GM23338 (cell line): ENCODE results near the gene GSAP. TPM values are rescaled to one million over a fixed set of nuclear protein-coding genes. Genes with fewer than 3 reads are reported as not detected.

Experiments used
- ATAC-seq: fragments of 200-7000 bp; cut with Tn5 transposase; 3 replicates; pipeline ENCODE4 v1.9.1; 2020
- DNase-seq: peaks from one replicate; pipeline ENCODE4 v3.0.0-alpha.2; 2015; ENCODE audit warnings: low spot score
- H2AFZ ChIP-seq: fragments of 200-600 bp; sonication (generic); 2 replicates; pipeline ENCODE4 v1.8.0; 2016; ENCODE audit warnings: antibody characterized with exemption, mild to moderate bottlenecking, moderate library complexity
- H3F3A ChIP-seq: fragments of 200-600 bp; sonication (generic); replicated peaks from 2 replicates; pipeline ENCODE4 v1.8.0; 2017; ENCODE audit warnings: antibody characterized with exemption, mixed run types, low read depth
- H3K27ac ChIP-seq: fragments of 200-600 bp; sonication (generic); 2 replicates; pipeline ENCODE4 v1.6.1; 2016; ENCODE audit warnings: low read depth
- H3K27me3 ChIP-seq: fragments of 200-600 bp; sonication (generic); 2 replicates; pipeline ENCODE4 v1.8.0; 2016; ENCODE audit warnings: mild to moderate bottlenecking, mixed run types, moderate library complexity; ENCODE audit not compliant: insufficient read depth
- H3K36me3 ChIP-seq: fragments of 200-600 bp; sonication (generic); 2 replicates; pipeline ENCODE4 v1.8.0; 2016; ENCODE audit warnings: mild to moderate bottlenecking; ENCODE audit not compliant: insufficient read depth
- H3K4me1 ChIP-seq: fragments of 200-600 bp; sonication (generic); 2 replicates; pipeline ENCODE4 v1.8.0; 2016; ENCODE audit warnings: mild to moderate bottlenecking, moderate library complexity; ENCODE audit not compliant: insufficient read depth
- H3K4me2 ChIP-seq: fragments of 200-600 bp; sonication (generic); 2 replicates; pipeline ENCODE4 v1.7.1; 2017; ENCODE audit warnings: mixed run types
- H3K4me3 ChIP-seq: fragments of 200-600 bp; sonication (generic); 2 replicates; pipeline ENCODE4 v1.6.1; 2016; ENCODE audit warnings: mixed run types
- H3K79me2 ChIP-seq: fragments of 200-600 bp; sonication (generic); replicated peaks from 2 replicates; pipeline ENCODE4 v1.8.0; 2017; ENCODE audit warnings: mild to moderate bottlenecking; ENCODE audit not compliant: insufficient read depth
- H3K9me2 ChIP-seq: fragments of 200-600 bp; sonication (generic); 2 replicates; pipeline ENCODE4 v1.8.0; 2017; ENCODE audit not compliant: insufficient read depth
- H4K20me1 ChIP-seq: fragments of 200-600 bp; sonication (generic); replicated peaks from 2 replicates; pipeline ENCODE4 v1.8.0; 2017; ENCODE audit warnings: mild to moderate bottlenecking; ENCODE audit not compliant: insufficient read depth
- H3K27ac Mint-ChIP-seq: 2 replicates; pipeline ENCODE4 v1.8.0; 2020; ENCODE audit warnings: inconsistent platforms, mild to moderate bottlenecking, moderate library complexity, mixed read lengths
- H3K27me3 Mint-ChIP-seq: 3 replicates; pipeline ENCODE4 v1.8.0; 2022; ENCODE audit warnings: low read depth, mild to moderate bottlenecking, moderate library complexity, mixed read lengths, inconsistent platforms; ENCODE audit not compliant: insufficient read depth, poor library complexity
- H3K36me3 Mint-ChIP-seq: 3 replicates; pipeline ENCODE4 v1.8.0; 2021; ENCODE audit warnings: low read depth, mild to moderate bottlenecking, inconsistent platforms, moderate library complexity, mixed read lengths
- H3K4me1 Mint-ChIP-seq: 3 replicates; pipeline ENCODE4 v1.8.0; 2020; ENCODE audit warnings: mild to moderate bottlenecking, inconsistent platforms, mixed read lengths
- H3K4me3 Mint-ChIP-seq: 3 replicates; pipeline ENCODE4 v1.8.0; 2021; ENCODE audit warnings: moderate library complexity, mild to moderate bottlenecking, inconsistent platforms, mixed read lengths
- H3K9me3 Mint-ChIP-seq: 3 replicates; pipeline ENCODE4 v1.8.0; 2020; ENCODE audit warnings: moderate library complexity, mild to moderate bottlenecking, inconsistent platforms, mixed read lengths
- CREB1 ChIP-seq: fragments of 250-450 bp; sonication (Bioruptor Pico); IDR thresholded peaks from 2 replicates; pipeline ENCODE4 v1.5.0; 2020; ENCODE audit warnings: low read depth, mild to moderate bottlenecking, moderate library complexity
- EZH2 ChIP-seq: fragments of 200-600 bp; sonication (generic); IDR thresholded peaks from one replicate; pipeline ENCODE4 v1.8.0; 2017; ENCODE audit warnings: antibody characterized with exemption, mild to moderate bottlenecking, low read depth; ENCODE audit not compliant: unreplicated experiment
- EZH2phosphoT487 ChIP-seq: fragments of 200-600 bp; sonication (generic); IDR thresholded peaks from one replicate; pipeline ENCODE4 v1.8.1; 2018; ENCODE audit warnings: antibody characterized with exemption; ENCODE audit not compliant: unreplicated experiment
- JUNB ChIP-seq: IDR thresholded peaks from one replicate; pipeline ENCODE4 v1.6.1; 2016; ENCODE audit warnings: antibody characterized with exemption; ENCODE audit not compliant: unreplicated experiment
- ZNF114 ChIP-seq: fragments of 250-450 bp; sonication (Bioruptor Pico); IDR thresholded peaks from 2 replicates; pipeline ENCODE4 v1.5.0; 2020; ENCODE audit warnings: mild to moderate bottlenecking, moderate library complexity
- ZNF331 ChIP-seq: fragments of 250-450 bp; sonication (Bioruptor Pico); IDR thresholded peaks from 2 replicates; pipeline ENCODE4 v1.5.0; 2020; ENCODE audit warnings: low read depth, mild to moderate bottlenecking, moderate library complexity
- polyA plus RNA-seq: library from polyadenylated mRNA; unstranded; fragments of >200 nt; fragmentation: Nextera tagmentation; extraction: Ambion mirVana; gene quantifications from 2 replicates; pipeline ENCODE4 v1.2.1, GENCODE V29; 2016
- total RNA-seq: library from RNA; depleted of rRNA; stranded (reverse); fragments of >200 nt; shearing (Covaris generic); gene quantifications from 2 replicates; pipeline ENCODE4 v1.2.3, GENCODE V29; 2014; rRNA removed
- TF ChIP-seq, protein P1 (sequence below), 2 experiments: fragments of 200-600 bp in 1 of 2; sonication (generic) in 1 of 2; conservative IDR thresholded peaks; 2 replicates each; pipeline versions ENCODE4 v1.5.1 to v1.6.1; 2016 to 2017; ENCODE audit warnings: antibody characterized with exemption in 2 of 2, low read depth in 2 of 2, mild to moderate bottlenecking in 2 of 2, moderate library complexity in 1 of 2

The GSAP gene
- total and polyA plus RNA-seq, 2 experiments from 2014 or later: 0.63 to 1.1 TPM

DNA sequence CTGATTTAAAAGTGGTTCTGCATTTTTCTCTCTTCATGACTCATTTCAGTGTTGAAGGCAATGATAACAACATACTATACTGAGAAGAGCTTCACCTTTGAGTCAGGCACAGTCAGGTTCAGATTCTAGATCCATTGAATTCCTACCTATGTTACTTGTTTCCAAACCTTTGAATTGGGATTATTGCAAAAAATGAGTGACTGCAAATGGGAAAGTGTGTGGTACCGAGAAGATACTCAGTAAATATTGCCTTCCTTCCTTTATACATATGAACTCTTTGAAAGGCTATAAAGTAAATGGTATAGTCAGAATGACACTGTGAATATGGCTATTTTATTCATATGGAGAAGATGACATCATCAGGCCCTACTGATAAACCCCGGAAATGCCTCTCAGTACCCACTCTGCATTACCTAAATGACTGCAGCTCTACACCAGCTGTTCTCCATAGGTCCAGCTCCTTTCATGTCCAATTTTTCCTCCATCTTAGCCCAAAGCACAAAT, 149.8 kb downstream of the GSAP start:
- no peaks in the 10 kb centered on the region for H3K36me3 Mint-ChIP-seq

DNA sequence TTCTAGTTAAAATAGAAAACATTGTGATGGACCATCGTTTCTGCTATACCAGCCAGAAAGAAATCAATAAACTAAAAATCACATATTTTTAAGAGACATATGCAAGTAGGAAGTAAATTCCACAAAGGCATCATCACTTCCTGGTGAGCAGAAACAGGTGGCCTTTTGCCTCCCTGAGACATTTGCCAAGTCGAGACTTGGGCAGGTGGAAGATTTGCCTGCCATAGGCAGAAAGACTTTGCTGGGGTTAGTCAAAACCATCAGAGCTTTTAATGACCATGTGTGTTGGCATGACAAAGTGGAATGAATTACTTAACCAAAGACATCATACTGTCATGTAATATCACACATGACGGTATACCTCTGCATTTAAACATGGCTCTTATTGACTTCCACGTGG, 150.5 kb downstream of the GSAP start:
- Mint-ChIP-seq H3K9me3 (no peaks in the 10 kb centered on the region), H3K4me1 (no peaks in the 10 kb centered on the region), H3K27me3 (no peaks in the 10 kb centered on the region), H3K4me3 (no peak overlapping the region), H3K36me3 (no peaks in the 10 kb centered on the region), H3K27ac (no peak overlapping the region)
- no peaks in the 10 kb centered on the region for H3F3A ChIP-seq
- H3K4me2 ChIP-seq: no peak overlapping the region
- H3K9me2 ChIP-seq: no peaks in the 10 kb centered on the region
- no peak overlapping the region for H3K4me3 ChIP-seq
- no peak overlapping the region for H3K27ac ChIP-seq
- H4K20me1 ChIP-seq: no peaks in the 10 kb centered on the region
- H3K4me1 ChIP-seq: no peaks in the 10 kb centered on the region
- no peaks in the 10 kb centered on the region for H3K27me3 ChIP-seq
- TF ChIP-seq JUNB: no peak
- TF ChIP-seq EZH2: no peak
- ATAC-seq: no peak
- no peak overlapping the region for H2AFZ ChIP-seq
- H3K79me2 ChIP-seq: no peaks in the 10 kb centered on the region
- no peaks in the 10 kb centered on the region for H3K36me3 ChIP-seq
- DNase-seq: no peak

More for the DNA sequence above, 149.8 kb downstream of the GSAP start:
- H3K27me3 ChIP-seq: no peaks in the 10 kb centered on the region
- no peak overlapping the region for H3K4me2 ChIP-seq
- H4K20me1 ChIP-seq: no peaks in the 10 kb centered on the region
- no peaks in the 10 kb centered on the region for H3K27me3 Mint-ChIP-seq
- H3K9me2 ChIP-seq: no peaks in the 10 kb centered on the region
- H3K27ac ChIP-seq: no peak overlapping the region
- no peaks in the 10 kb centered on the region for H3K79me2 ChIP-seq
- no peak overlapping the region for H3K27ac Mint-ChIP-seq
- H3K4me3 Mint-ChIP-seq: no peak overlapping the region
- H3K4me1 Mint-ChIP-seq: no peaks in the 10 kb centered on the region
- no peaks in the 10 kb centered on the region for H3K9me3 Mint-ChIP-seq
- H2AFZ ChIP-seq: no peak overlapping the region
- no peak for TF ChIP-seq EZH2phosphoT487
- H3K36me3 ChIP-seq: no peaks in the 10 kb centered on the region
- no peaks in the 10 kb centered on the region for H3K4me1 ChIP-seq
- no peak overlapping the region for H3K4me3 ChIP-seq
- no peak for ATAC-seq
- no peaks in the 10 kb centered on the region for H3F3A ChIP-seq
- no peak for DNase-seq

DNA sequence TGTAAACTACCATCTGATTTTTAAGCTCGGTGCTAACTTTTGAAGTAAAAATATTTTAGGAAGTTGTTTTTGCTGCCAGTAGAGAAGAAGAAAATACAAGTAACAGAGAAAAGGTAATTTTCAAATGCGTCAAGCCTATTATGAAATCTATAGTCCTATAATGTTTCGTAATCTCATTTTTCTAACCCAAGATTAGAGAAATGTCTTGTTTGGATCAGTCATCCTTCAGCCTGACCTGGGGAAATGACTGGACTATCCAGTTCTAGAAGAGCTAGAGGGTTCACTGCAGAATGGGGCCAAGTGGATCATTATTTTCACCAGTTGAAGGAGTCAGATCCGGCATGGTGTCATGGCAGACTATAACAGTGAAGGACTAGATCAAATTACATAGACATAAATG, 153.8 kb downstream of the GSAP start:
- ATAC-seq (no peak), DNase-seq (no peak)
- H4K20me1 ChIP-seq: no peaks in the 10 kb centered on the region
- no peak overlapping the region for H2AFZ ChIP-seq
- peaks cover 7% of the 10 kb centered on the region; the same call in 2 of the 3 replicates for H3K4me1 Mint-ChIP-seq
- no peak overlapping the region for H3K4me2 ChIP-seq
- H3K27ac Mint-ChIP-seq: no peak overlapping the region
- no peaks in the 10 kb centered on the region for H3F3A ChIP-seq
- no peaks in the 10 kb centered on the region for H3K27me3 ChIP-seq
- no peaks in the 10 kb centered on the region for H3K79me2 ChIP-seq
- no peaks in the 10 kb centered on the region for H3K9me2 ChIP-seq
- no peaks in the 10 kb centered on the region for H3K9me3 Mint-ChIP-seq
- H3K36me3 ChIP-seq: no peaks in the 10 kb centered on the region
- H3K4me3 ChIP-seq: no peak overlapping the region
- TF ChIP-seq CREB1 (CRISPR knock-in tag): no peak
- TF ChIP-seq, protein P1, sequence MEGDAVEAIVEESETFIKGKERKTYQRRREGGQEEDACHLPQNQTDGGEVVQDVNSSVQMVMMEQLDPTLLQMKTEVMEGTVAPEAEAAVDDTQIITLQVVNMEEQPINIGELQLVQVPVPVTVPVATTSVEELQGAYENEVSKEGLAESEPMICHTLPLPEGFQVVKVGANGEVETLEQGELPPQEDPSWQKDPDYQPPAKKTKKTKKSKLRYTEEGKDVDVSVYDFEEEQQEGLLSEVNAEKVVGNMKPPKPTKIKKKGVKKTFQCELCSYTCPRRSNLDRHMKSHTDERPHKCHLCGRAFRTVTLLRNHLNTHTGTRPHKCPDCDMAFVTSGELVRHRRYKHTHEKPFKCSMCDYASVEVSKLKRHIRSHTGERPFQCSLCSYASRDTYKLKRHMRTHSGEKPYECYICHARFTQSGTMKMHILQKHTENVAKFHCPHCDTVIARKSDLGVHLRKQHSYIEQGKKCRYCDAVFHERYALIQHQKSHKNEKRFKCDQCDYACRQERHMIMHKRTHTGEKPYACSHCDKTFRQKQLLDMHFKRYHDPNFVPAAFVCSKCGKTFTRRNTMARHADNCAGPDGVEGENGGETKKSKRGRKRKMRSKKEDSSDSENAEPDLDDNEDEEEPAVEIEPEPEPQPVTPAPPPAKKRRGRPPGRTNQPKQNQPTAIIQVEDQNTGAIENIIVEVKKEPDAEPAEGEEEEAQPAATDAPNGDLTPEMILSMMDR (conservative IDR thresholded peaks at IDR 0.05; ENCODE audit: low read depth in 2 of 2): no peak
- TF ChIP-seq JUNB: no peak
- TF ChIP-seq EZH2phosphoT487: no peak
- no peak for TF ChIP-seq EZH2
- no peak for TF ChIP-seq ZNF331 (CRISPR knock-in tag)
- TF ChIP-seq ZNF114 (CRISPR knock-in tag): no peak
- H3K27me3 Mint-ChIP-seq: no peaks in the 10 kb centered on the region
- H3K27ac ChIP-seq: no peak overlapping the region
- no peaks in the 10 kb centered on the region for H3K36me3 Mint-ChIP-seq
- H3K4me1 ChIP-seq: no peaks in the 10 kb centered on the region
- H3K4me3 Mint-ChIP-seq: no peak overlapping the region

Other genes starting within 250 kb of the GSAP start
- gene FGL2, start 216.5 kb downstream of the GSAP start, total RNA-seq: not detected in 2 replicates
- not detected in 2 replicates for gene FGL2, start 216.5 kb downstream of the GSAP start, polyA plus RNA-seq
- 131 and 187 TPM in 2 replicates for gene PTPN12, start 120.9 kb upstream of the GSAP start, total RNA-seq
- gene PTPN12, start 120.9 kb upstream of the GSAP start, polyA plus RNA-seq: 55.1 and 58.8 TPM in 2 replicates